Activated CD8-positive, alpha-beta memory T cell treated with anti-CD3 and anti-CD28 coated beads, Interleukin-2, amount 10 ng/mL, durations not matched to agents 7 days and 5 days (primary cell): ENCODE measurements around the gene RPS27L. TPM values are rescaled to one million over a fixed set of nuclear protein-coding genes. Genes with fewer than 3 reads are reported as not detected.

Source experiments
- ATAC-seq: fragments of 150-1000 bp; cut with Tn5 transposase; one replicate; pipeline ENCODE4 v1.10.0; 2021; ENCODE audit warnings: moderate library complexity
- CTCF ChIA-PET: fragments of 350-600 bp; sonication (Branson Sonifier 250); formaldehyde crosslinking; loops from one replicate; lab custom pipeline; 2021; ENCODE audit warnings: antibody characterized with exemption; lab: Charles Lee
- DNase-seq: peaks from one replicate; pipeline ENCODE4 v3.0.0-alpha.2; 2020
- H3K27ac Mint-ChIP-seq: one replicate; pipeline ENCODE4 v1.8.0; 2021; ENCODE audit warnings: mild to moderate bottlenecking, mixed read lengths
- H3K27me3 Mint-ChIP-seq: one replicate; pipeline ENCODE4 v1.8.0; 2021; ENCODE audit warnings: mixed read lengths
- H3K36me3 Mint-ChIP-seq: one replicate; pipeline ENCODE4 v1.8.0; 2021; ENCODE audit warnings: mild to moderate bottlenecking, mixed read lengths
- H3K4me1 Mint-ChIP-seq: one replicate; pipeline ENCODE4 v1.8.0; 2021; ENCODE audit warnings: mixed read lengths
- H3K4me3 Mint-ChIP-seq: one replicate; pipeline ENCODE4 v1.8.0; 2021; ENCODE audit warnings: mild to moderate bottlenecking, moderate library complexity, mixed read lengths
- H3K9me3 Mint-ChIP-seq: one replicate; pipeline ENCODE4 v1.8.0; 2022; ENCODE audit warnings: low read depth, mixed read lengths
- total RNA-seq, 2 experiments: library from RNA; stranded (reverse); gene quantifications; one replicate each; pipeline ENCODE4 v1.2.3, GENCODE V29; 2021

RPS27L gene
- total RNA-seq, result 100 to 1,000 TPM; 192 to 223 TPM

- Mint-ChIP-seq H3K4me1 (peaks cover 26% of the 10 kb centered on the region), H3K27me3 (no peaks in the 10 kb centered on the region), H3K27ac (peak within 1 kb of the TSS; percentile 99), H3K9me3 (no peaks in the 10 kb centered on the region), H3K4me3 (peak within 1 kb of the TSS; percentile 99), H3K36me3 (peaks cover 31% of the 10 kb centered on the region)
- DNase-seq (peak; percentile 95), ATAC-seq (peak; percentile 99)
- CTCF ChIA-PET, result interaction anchor here (0.9 to 2.1 kb wide), 11 partner anchors 9 to 131 kb away, joined by 3 to 8 read pairs (median 4); no protein-coding TSS in a partner anchor
These were observed at the start of gene RPS27L for GRCh38 chr15:63157118-63157843. RPS27L (minus strand) TSS chr15:63157477; CDS start chr15:63157405, 72 bp downstream.

GRCh38 chr15:63206079-63206478 lies 48.8 kb upstream of the RPS27L start:
- ATAC-seq (no peak), DNase-seq (no peak)
- H3K4me3 Mint-ChIP-seq, result no peak overlapping the region
- H3K36me3 Mint-ChIP-seq, result peaks cover 34% of the 10 kb centered on the region
- no peaks in the 10 kb centered on the region for H3K27me3 Mint-ChIP-seq
- H3K9me3 Mint-ChIP-seq, result no peaks in the 10 kb centered on the region
- peaks cover 74% of the 10 kb centered on the region for H3K4me1 Mint-ChIP-seq
- CTCF ChIA-PET, result interaction anchor here (1.2 kb wide), 1 partner anchor 14 kb away, joined by 4 read pairs; no protein-coding TSS in a partner anchor
- no peak overlapping the region for H3K27ac Mint-ChIP-seq

GRCh38 chr15:63203451-63204090 lies 46.3 kb upstream of the RPS27L start:
- Mint-ChIP-seq H3K27me3 (no peaks in the 10 kb centered on the region), H3K4me3 (peak overlapping the region; percentile 16), H3K9me3 (no peaks in the 10 kb centered on the region), H3K4me1 (peaks cover 76% of the 10 kb centered on the region), H3K36me3 (peaks cover 50% of the 10 kb centered on the region), H3K27ac (peak overlapping the region; percentile 47)
- ATAC-seq (peak; percentile 82), DNase-seq (peak; percentile 83)
- CTCF ChIA-PET, result interaction anchor here (0.9 to 4.4 kb wide), 6 partner anchors 9 to 293 kb away, joined by 3 to 16 read pairs (median 4); partner anchors contain the start of gene RAB8B

DNA sequence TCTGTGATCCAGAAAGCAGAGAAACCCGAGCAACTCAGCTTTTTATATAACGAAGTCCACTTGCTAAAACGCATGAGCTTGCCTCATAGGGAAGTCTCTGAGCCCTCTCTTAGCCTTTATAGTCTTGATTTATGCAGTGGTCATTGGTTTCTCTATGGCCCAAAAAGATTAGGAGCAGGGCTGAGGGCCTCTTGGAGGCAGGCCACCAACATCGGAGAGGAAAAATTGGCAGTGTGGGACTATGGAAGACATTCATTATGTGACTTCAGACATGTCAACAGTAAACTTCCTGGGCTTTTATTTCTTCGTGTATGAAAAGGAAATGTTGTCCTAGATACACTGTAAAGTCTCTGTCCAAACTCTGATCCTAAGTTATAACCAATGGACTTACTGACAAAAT lies 45.6 kb upstream of the RPS27L start:
- ATAC-seq (no peak), DNase-seq (no peak)
- Mint-ChIP-seq H3K27ac (peak overlapping the region; percentile 35), H3K36me3 (peaks cover 51% of the 10 kb centered on the region), H3K27me3 (no peaks in the 10 kb centered on the region), H3K4me1 (peaks cover 78% of the 10 kb centered on the region), H3K4me3 (no peak overlapping the region), H3K9me3 (no peaks in the 10 kb centered on the region)
- CTCF ChIA-PET, result interaction anchor here (0.7 to 4.4 kb wide), 7 partner anchors 8 to 37 kb away, joined by 3 to 16 read pairs (median 4); partner anchors contain the start of gene RAB8B

- Mint-ChIP-seq H3K36me3 (peaks cover 42% of the 10 kb centered on the region), H3K9me3 (no peaks in the 10 kb centered on the region), H3K4me1 (peaks cover 83% of the 10 kb centered on the region), H3K27ac (peak overlapping the region; percentile 61), H3K4me3 (no peak overlapping the region), H3K27me3 (no peaks in the 10 kb centered on the region)
- CTCF ChIA-PET, result interaction anchor here (4.4 kb wide), 1 partner anchor 9 kb away, joined by 16 read pairs; no protein-coding TSS in a partner anchor
- DNase-seq (no peak), ATAC-seq (no peak)
These were observed 43.4 kb upstream of the RPS27L start for GRCh38 chr15:63200464-63201249.

- no peak for ATAC-seq
- no peaks in the 10 kb centered on the region for H3K27me3 Mint-ChIP-seq
- CTCF ChIA-PET, result interaction anchor here (0.6 to 2.2 kb wide), 4 partner anchors 13 to 74 kb away, joined by 3 to 6 read pairs (median 4); no protein-coding TSS in a partner anchor
- peaks cover 40% of the 10 kb centered on the region for H3K36me3 Mint-ChIP-seq
- H3K9me3 Mint-ChIP-seq, result no peaks in the 10 kb centered on the region
- no peak for DNase-seq
- H3K4me1 Mint-ChIP-seq, result peaks cover 90% of the 10 kb centered on the region
- no peak overlapping the region for H3K4me3 Mint-ChIP-seq
- H3K27ac Mint-ChIP-seq, result peak overlapping the region; percentile 40
These were observed 41.3 kb upstream of the RPS27L start for GRCh38 chr15:63198371-63199250.

DNA sequence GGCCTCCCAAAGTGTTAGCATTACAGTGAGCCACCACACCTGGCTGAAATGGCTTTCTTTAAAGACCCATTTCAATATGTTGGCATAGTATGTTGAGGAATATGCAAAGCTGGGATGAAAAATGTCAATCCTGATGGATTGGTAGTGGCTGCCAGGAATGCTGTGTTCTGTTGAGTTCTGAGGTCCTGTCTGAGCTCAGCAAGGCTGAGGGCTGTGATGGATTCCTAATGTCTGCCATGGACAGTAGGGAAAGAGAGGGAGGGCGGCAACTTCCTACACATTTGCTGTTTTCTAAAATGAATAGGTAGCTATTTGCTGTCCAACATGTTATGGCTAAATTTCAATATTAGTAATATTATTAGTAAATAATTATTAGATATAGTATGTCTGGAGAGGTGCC lies 40.3 kb upstream of the RPS27L start:
- H3K27ac Mint-ChIP-seq, result no peak overlapping the region

GRCh38 chr15:63196842-63197241 lies 39.6 kb upstream of the RPS27L start:
- peaks cover 42% of the 10 kb centered on the region for H3K36me3 Mint-ChIP-seq
- no peak for ATAC-seq

More for the DNA sequence above, 40.3 kb upstream of the RPS27L start:
- CTCF ChIA-PET, result interaction anchor here (0.6 to 2.2 kb wide), 5 partner anchors 9 to 75 kb away, joined by 3 to 6 read pairs (median 3); no protein-coding TSS in a partner anchor
- Mint-ChIP-seq H3K4me1 (peaks cover 89% of the 10 kb centered on the region), H3K36me3 (peaks cover 42% of the 10 kb centered on the region), H3K4me3 (no peak overlapping the region), H3K27me3 (no peaks in the 10 kb centered on the region), H3K9me3 (no peaks in the 10 kb centered on the region)
- ATAC-seq (no peak), DNase-seq (no peak)

DNA sequence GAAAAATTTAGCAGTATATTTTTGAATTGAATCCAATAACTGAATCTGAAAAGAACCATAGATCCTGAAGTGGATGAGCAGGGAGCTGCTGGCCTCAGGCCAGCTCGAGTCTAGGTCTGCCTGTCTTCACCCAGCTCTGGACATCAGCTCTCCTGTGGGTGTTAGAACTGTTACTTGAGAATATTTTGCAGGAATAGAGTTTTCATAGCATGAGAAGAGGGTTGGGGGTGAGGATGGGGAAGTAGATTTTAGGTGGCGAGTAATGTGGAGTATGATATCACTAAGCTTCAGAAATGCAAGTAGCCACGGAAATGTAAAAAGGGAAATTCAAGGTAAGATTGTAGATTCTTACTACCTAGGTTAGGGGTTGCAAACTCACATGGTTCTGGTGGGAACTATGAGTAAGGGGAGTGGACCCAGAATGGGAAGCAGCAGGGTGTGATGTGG lies 38.3 kb upstream of the RPS27L start:
- CTCF ChIA-PET, result interaction anchor here (0.9 to 3.6 kb wide), 4 partner anchors 9 to 414 kb away, joined by 3 to 15 read pairs (median 9); partner anchors contain the start of gene RPS27L
- Mint-ChIP-seq H3K4me1 (peaks cover 85% of the 10 kb centered on the region), H3K4me3 (peak overlapping the region; percentile 53), H3K9me3 (no peaks in the 10 kb centered on the region), H3K27me3 (no peaks in the 10 kb centered on the region), H3K27ac (peak overlapping the region; percentile 62), H3K36me3 (peaks cover 38% of the 10 kb centered on the region)
- ATAC-seq, result no peak
- no peak for DNase-seq

More at GRCh38 chr15:63196842-63197241, 39.6 kb upstream of the RPS27L start:
- CTCF ChIA-PET, result interaction anchor here (1.3 to 2.2 kb wide), 2 partner anchors 9 to 14 kb away, joined by 3 to 6 read pairs; no protein-coding TSS in a partner anchor
- no peaks in the 10 kb centered on the region for H3K9me3 Mint-ChIP-seq
- H3K27ac Mint-ChIP-seq, result peak overlapping the region; percentile 6
- no peaks in the 10 kb centered on the region for H3K27me3 Mint-ChIP-seq
- DNase-seq, result no peak
- peaks cover 90% of the 10 kb centered on the region for H3K4me1 Mint-ChIP-seq
- no peak overlapping the region for H3K4me3 Mint-ChIP-seq

DNA sequence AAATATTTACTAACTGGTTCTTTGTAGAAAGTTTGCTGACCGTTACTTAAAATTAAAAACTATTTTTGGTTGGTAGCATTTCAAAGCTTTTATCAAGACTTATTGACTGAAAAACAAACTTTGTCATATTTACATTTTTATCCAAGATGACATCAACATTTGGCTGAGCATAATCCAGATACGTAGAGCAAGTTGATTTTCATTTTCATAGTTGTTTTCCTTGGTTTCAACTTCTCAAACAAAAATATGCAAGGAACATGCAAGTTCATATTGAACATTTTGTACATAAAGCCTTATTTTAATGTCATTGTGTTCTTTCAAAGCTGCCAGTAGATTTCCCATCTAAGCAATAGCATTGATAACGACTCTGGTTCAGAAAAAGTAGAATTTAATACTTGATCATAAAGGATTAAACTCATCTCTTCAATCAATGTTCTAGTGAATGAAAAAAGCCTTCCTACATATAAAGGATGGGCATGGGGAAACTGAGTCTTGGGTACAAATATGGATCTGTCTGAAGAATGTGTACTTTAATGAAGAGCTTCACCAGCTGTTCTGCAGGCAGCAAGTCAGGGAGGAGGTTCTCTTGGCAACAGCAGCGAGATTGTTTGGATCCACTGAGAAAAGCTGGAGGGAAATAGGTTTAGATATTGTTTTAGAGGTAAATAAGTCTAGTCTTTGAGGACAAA lies 37.7 kb upstream of the RPS27L start:
- H3K27me3 Mint-ChIP-seq, result no peaks in the 10 kb centered on the region
- peaks cover 34% of the 10 kb centered on the region for H3K36me3 Mint-ChIP-seq
- ATAC-seq (no peak), DNase-seq (no peak)
- H3K4me1 Mint-ChIP-seq, result peaks cover 83% of the 10 kb centered on the region
- no peaks in the 10 kb centered on the region for H3K9me3 Mint-ChIP-seq
- CTCF ChIA-PET, result interaction anchor here (0.9 to 4.7 kb wide), 8 partner anchors 7 to 414 kb away, joined by 3 to 32 read pairs (median 4); partner anchors contain the start of gene RPS27L
- peak overlapping the region; percentile 62 for H3K27ac Mint-ChIP-seq
- peak overlapping the region; percentile 53 for H3K4me3 Mint-ChIP-seq

- H3K9me3 Mint-ChIP-seq, result no peaks in the 10 kb centered on the region
These were observed 37.0 kb upstream of the RPS27L start for GRCh38 chr15:63194302-63194701.

More at GRCh38 chr15:63194302-63194701, 37.0 kb upstream of the RPS27L start:
- Mint-ChIP-seq H3K27ac (peak overlapping the region; percentile 100), H3K4me3 (peak overlapping the region; percentile 70), H3K36me3 (peaks cover 34% of the 10 kb centered on the region), H3K4me1 (peaks cover 77% of the 10 kb centered on the region), H3K27me3 (no peaks in the 10 kb centered on the region)
- ATAC-seq, result no peak
- CTCF ChIA-PET, result interaction anchor here (0.9 to 4.7 kb wide), 7 partner anchors 8 to 147 kb away, joined by 3 to 32 read pairs (median 6); no protein-coding TSS in a partner anchor
- no peak for DNase-seq
